ENCODE results near the gene ZNF573.

ZNF573 gene

GRCh38 chr19:37719111-37719926 is 60.1 kb downstream of the ZNF573 start, which contains the start of gene ZNF607:
TSS of gene ZNF607 (minus strand) at chr19:37719761. CDS start at chr19:37711618, 8,143 bp downstream.
- H3K4me3 ChIP-seq (ENCODE audit: low read length): peak within 1 kb of the TSS; percentile 81

GRCh38 chr19:37718304-37718703 is 61.1 kb downstream of the ZNF573 start:
- H3K4me3 ChIP-seq (ENCODE audit: low read length): peak overlapping the region; percentile 81
- no peak for TF ChIP-seq ZNF274 (IDR thresholded peaks at IDR 0.05; ENCODE audit: low read depth, low read length)

More at GRCh38 chr19:37719111-37719926, 60.1 kb downstream of the ZNF573 start, which contains the start of gene ZNF607:
- no peak for TF ChIP-seq ZNF274 (IDR thresholded peaks at IDR 0.05; ENCODE audit: low read depth, low read length)

- TF ChIP-seq ZNF274 (IDR thresholded peaks at IDR 0.05; ENCODE audit: low read depth, low read length): no peak
- H3K4me3 ChIP-seq (ENCODE audit: low read length): no peak overlapping the region
These were observed 63.2 kb downstream of the ZNF573 start for GRCh38 chr19:37716140-37716539.

GRCh38 chr19:37706052-37706605 is 73.3 kb downstream of the ZNF573 start:
- TF ChIP-seq ZNF274 (IDR thresholded peaks at IDR 0.05; ENCODE audit: low read depth, low read length): no peak
- H3K4me3 ChIP-seq (ENCODE audit: low read length): no peak overlapping the region

GRCh38 chr19:37699057-37699456 is 80.3 kb downstream of the ZNF573 start:
- no peak overlapping the region for H3K4me3 ChIP-seq (ENCODE audit: low read length)
- TF ChIP-seq ZNF274 (IDR thresholded peaks at IDR 0.05; ENCODE audit: low read depth, low read length): no peak

GRCh38 chr19:37698216-37698615 is 81.2 kb downstream of the ZNF573 start:
- TF ChIP-seq ZNF274 (IDR thresholded peaks at IDR 0.05; ENCODE audit: low read depth, low read length): no peak

GRCh38 chr19:37695144-37695899 is 84.1 kb downstream of the ZNF573 start:
- H3K4me3 ChIP-seq (ENCODE audit: low read length): no peak overlapping the region
- no peak for TF ChIP-seq ZNF274 (IDR thresholded peaks at IDR 0.05; ENCODE audit: low read depth, low read length)

More at GRCh38 chr19:37698216-37698615, 81.2 kb downstream of the ZNF573 start:
- H3K4me3 ChIP-seq (ENCODE audit: low read length): no peak overlapping the region

GRCh38 chr19:37692956-37693620 is 86.3 kb downstream of the ZNF573 start:
- no peak overlapping the region; the same call in 1 of the 2 replicates for H3K4me3 ChIP-seq (ENCODE audit: low read length)
- no peak for TF ChIP-seq ZNF274 (IDR thresholded peaks at IDR 0.05; ENCODE audit: low read depth, low read length)

GRCh38 chr19:37691881-37692504 is 87.4 kb downstream of the ZNF573 start:
- no peak for TF ChIP-seq ZNF274 (IDR thresholded peaks at IDR 0.05; ENCODE audit: low read depth, low read length)
- H3K4me3 ChIP-seq (ENCODE audit: low read length): peak overlapping the region; percentile 44; the same call in 1 of the 2 replicates
